ENCODE data around the gene NDFIP1.

NDFIP1 gene

DNA sequence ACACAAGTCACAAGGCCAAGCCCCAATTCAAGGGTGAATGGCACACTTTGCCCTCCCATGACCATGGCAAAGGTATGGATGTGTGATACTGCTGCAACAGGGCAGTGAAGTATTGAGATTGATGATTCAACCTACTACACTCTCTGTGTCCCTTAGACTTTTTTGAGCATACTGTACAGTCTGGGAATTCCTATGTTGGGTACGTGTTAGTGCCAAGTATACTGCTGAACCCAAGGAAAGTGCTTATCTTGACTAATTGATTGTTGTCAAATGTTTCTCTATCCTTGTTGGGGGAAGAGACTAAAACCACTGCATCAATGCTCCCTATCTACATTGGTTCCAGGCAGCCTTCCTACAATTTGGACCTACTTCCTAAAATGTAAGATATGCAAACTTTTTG, 93.7 kb downstream of the NDFIP1 start:
- Histone ChIP-seq H3K4me3 (ENCODE audit: low read length in 2 of 2) (no peak overlapping the region), H3K18ac (ENCODE audit: low read length) (no peak overlapping the region), H2BK5ac (ENCODE audit: low read length) (no peak overlapping the region), H3K9me3 (replicated peaks in 1 of 2; ENCODE audit: control insufficient read depth in 2 of 2, insufficient read depth in 1 of 2, low read depth in 1 of 2, low read length in 2 of 2) (no peaks in the 10 kb centered on the region), H3K4me1 (ENCODE audit: control insufficient read depth in 2 of 2, insufficient read depth in 1 of 2, low read depth in 1 of 2, low read length in 2 of 2) (no peaks in the 10 kb centered on the region), H3K23ac (ENCODE audit: low read depth, low read length, poor library complexity) (no peak overlapping the region), H3K79me1 (ENCODE audit: low read depth, low read length) (no peaks in the 10 kb centered on the region), H2BK120ac (ENCODE audit: low read depth, low read length) (no peak overlapping the region), H3K36me3 (replicated peaks in 1 of 2; ENCODE audit: control insufficient read depth in 2 of 2, insufficient read depth in 2 of 2, low read length in 2 of 2) (no peaks in the 10 kb centered on the region), H4K8ac (ENCODE audit: low read depth, low read length) (no peak overlapping the region), H2BK12ac (ENCODE audit: low read length) (no peak overlapping the region), H3K4me2 (ENCODE audit: insufficient read depth, low read length, poor library complexity, severe bottlenecking) (no peak overlapping the region), H2BK15ac (ENCODE audit: low read length) (no peak overlapping the region), H3K14ac (ENCODE audit: low read length) (no peak overlapping the region), H2AK5ac (ENCODE audit: low read depth, low read length) (no peak overlapping the region), H2AFZ (ENCODE audit: low read length) (no peak overlapping the region), H3K27me3 (ENCODE audit: control insufficient read depth in 3 of 3, insufficient read depth in 3 of 3, low read depth in 1 of 3, low read length in 3 of 3) (no peaks in the 10 kb centered on the region), H3K27ac (replicated peaks; ENCODE audit: low read length) (no peak overlapping the region), H4K91ac (ENCODE audit: low read depth, low read length, poor library complexity) (no peak overlapping the region), H3K4ac (ENCODE audit: low read length) (no peak overlapping the region), H3K9ac (ENCODE audit: low read depth, low read length, poor library complexity) (no peak overlapping the region)
- DNase-seq (ENCODE audit: low spot score): no peak
- no CpG with 5 or more reads among the region's 1 CpG for WGBS, 2 donors (ENCODE audit: extremely low coverage in 2 of 2, insufficient read length in 2 of 2, insufficient replicate concordance in 1 of 2)
